Keratinocyte (primary cell): ENCODE data around the gene ARID1B. TPM values are rescaled to one million over a fixed set of nuclear protein-coding genes. Genes with fewer than 3 reads are reported as not detected.
A peak's percentile ranks its signal among the peaks of the same experiment; 100 is the strongest.

ENCODE experiments used
- DNase-seq: peaks from one replicate; pipeline ENCODE4 v3.0.0-alpha.2; 2011; ENCODE audit warnings: low read depth, missing footprints, low spot score
- FAIRE-seq: peaks from 2 replicates; lab custom pipeline; 2011; peaks lifted over from hg19 to GRCh38; lab: Jason Lieb, UNC
- H2AFZ ChIP-seq: 2 replicates; pipeline ENCODE4 v1.6.0; 2012; ENCODE audit warnings: low read length, control low read depth, inconsistent platforms; ENCODE audit not compliant: control insufficient read depth
- H3K27ac ChIP-seq: 2 replicates; pipeline ENCODE4 v1.5.1; 2011; ENCODE audit warnings: low read length; ENCODE audit not compliant: control insufficient read depth, insufficient read depth
- H3K27me3 ChIP-seq: 3 replicates; pipeline ENCODE4 v1.6.0; 2011; ENCODE audit warnings: low read length; ENCODE audit not compliant: control insufficient read depth, insufficient read depth; ENCODE audit errors: extremely low read depth
- H3K36me3 ChIP-seq, 2 experiments: 2 replicates in 1 of 2; 3 replicates in 1 of 2; pipeline ENCODE4 v1.5.1; 2011; ENCODE audit warnings: low read length in 2 of 2, mild to moderate bottlenecking in 1 of 2; ENCODE audit not compliant: control insufficient read depth in 2 of 2, insufficient read depth in 2 of 2; ENCODE audit errors: extremely low read depth in 1 of 2
- H3K4me1 ChIP-seq: 3 replicates; pipeline ENCODE4 v1.5.1; 2011; ENCODE audit warnings: low read length; ENCODE audit not compliant: control insufficient read depth, insufficient read depth; ENCODE audit errors: extremely low read depth
- H3K4me2 ChIP-seq: 3 replicates; pipeline ENCODE4 v1.6.0; 2011; ENCODE audit warnings: low read depth, low read length; ENCODE audit not compliant: control insufficient read depth, insufficient read depth; ENCODE audit errors: extremely low read depth
- H3K4me3 ChIP-seq, 3 experiments: fragments of 200-600 bp in 1 of 3; sonication (generic) in 1 of 3; 2 replicates in 2 of 3; 3 replicates in 1 of 3; pipeline ENCODE4 v1.5.1; 2011 to 2016; ENCODE audit warnings: low read length in 3 of 3, mild to moderate bottlenecking in 3 of 3, control low read depth in 2 of 3, inconsistent platforms in 1 of 3, low read depth in 1 of 3, mixed read lengths in 1 of 3, mixed run types in 1 of 3, moderate library complexity in 1 of 3; ENCODE audit not compliant: control insufficient read depth in 2 of 3, insufficient read depth in 2 of 3; ENCODE audit errors: extremely low read depth in 1 of 3
- H3K79me2 ChIP-seq: 2 replicates; pipeline ENCODE4 v1.6.0; 2012; ENCODE audit warnings: low read length; ENCODE audit not compliant: control insufficient read depth, insufficient read depth
- H3K9ac ChIP-seq: 3 replicates; pipeline ENCODE4 v1.6.0; 2011; ENCODE audit warnings: low read length; ENCODE audit not compliant: control insufficient read depth, insufficient read depth; ENCODE audit errors: extremely low read depth
- H3K9me1 ChIP-seq: 3 replicates; pipeline ENCODE4 v1.6.0; 2011; ENCODE audit warnings: low read length; ENCODE audit not compliant: control insufficient read depth, insufficient read depth; ENCODE audit errors: extremely low read depth
- H3K9me3 ChIP-seq: 2 replicates; pipeline ENCODE4 v1.5.1; 2012; ENCODE audit warnings: low read depth, low read length; ENCODE audit not compliant: control insufficient read depth
- H4K20me1 ChIP-seq: 3 replicates; pipeline ENCODE4 v1.6.0; 2011; ENCODE audit warnings: low read length; ENCODE audit not compliant: control insufficient read depth, insufficient read depth; ENCODE audit errors: extremely low read depth
- CTCF ChIP-seq, 3 experiments: IDR thresholded peaks in 1 of 3; conservative IDR thresholded peaks in 1 of 3; optimal IDR thresholded peaks in 1 of 3; 2 replicates in 2 of 3; 3 replicates in 1 of 3; pipeline versions ENCODE3 to v1.5.1; 2011; ENCODE audit warnings: low read length in 3 of 3, mild to moderate bottlenecking in 3 of 3, moderate library complexity in 2 of 3, control low read depth in 1 of 3, inconsistent platforms in 1 of 3; ENCODE audit not compliant: insufficient read depth in 2 of 3; ENCODE audit errors: extremely low read depth in 1 of 3
- EZH2 ChIP-seq: IDR thresholded peaks from one replicate; pipeline ENCODE4 v1.6.1; 2012; ENCODE audit warnings: inconsistent platforms, mild to moderate bottlenecking, low read length, moderate library complexity
- dilution Hi-C: fragments of 300-500 bp; cut with MboI; formaldehyde crosslinking; loops from one replicate; pipeline ENCODE4 v1.7.0; 2020; ENCODE audit warnings: low sequenced_read_pairs; ENCODE audit not compliant: extremely low pct_ligation_motif_present
- polyA plus RNA-seq, 5 experiments: library from polyadenylated mRNA; depleted of rRNA in 3 of 5; stranded (reverse) in 3 of 5; stranded (forward) in 1 of 5; unstranded in 1 of 5; fragments of >200 nt; gene quantifications; 1 replicate in 1 of 5; 2 replicates in 3 of 5; 3 replicates in 1 of 5; pipeline versions ENCODE4 v1.2.1 to v1.2.3, GENCODE V29; 2011 to 2012; ENCODE audit warnings: missing spikeins in 2 of 5, low read depth in 1 of 5, low replicate concordance in 1 of 5

ARID1B gene
- polyA plus RNA-seq, 1 donor (not counting 4 experiments of a cell fraction or from before 2014, with no cell fraction given), result 14.9 TPM

DNA sequence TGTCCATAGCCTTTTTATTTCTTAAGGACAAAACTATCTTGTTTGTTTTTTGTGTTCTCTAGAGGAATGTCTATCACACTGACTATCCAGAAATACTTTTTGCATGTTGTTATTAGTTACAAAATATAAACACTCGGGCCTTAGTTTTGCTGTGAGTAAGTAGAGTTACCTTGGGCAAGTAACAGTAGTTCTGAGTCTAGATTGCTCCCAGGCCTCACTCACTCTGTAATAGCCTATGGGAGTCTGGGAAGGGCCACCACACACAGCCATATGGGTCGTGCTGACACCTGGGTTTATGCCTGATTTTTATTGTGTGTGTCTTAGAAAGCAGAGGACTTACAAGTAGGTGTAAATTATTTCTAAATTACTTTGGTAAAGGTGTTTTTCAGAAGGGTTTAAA, 360.3 kb downstream of the ARID1B start:
- Histone ChIP-seq H3K79me2 (no peaks in the 10 kb centered on the region), H4K20me1 (no peaks in the 10 kb centered on the region), H3K27me3 (no peaks in the 10 kb centered on the region), H3K27ac (no peak overlapping the region), H3K36me3 (peaks cover 3 to 7% of the 10 kb centered on the region in 2 experiments), H3K9me3 (no peaks in the 10 kb centered on the region), H3K4me2 (no peak overlapping the region), H3K4me1 (no peaks in the 10 kb centered on the region), H3K9me1 (no peaks in the 10 kb centered on the region), H2AFZ (no peak overlapping the region), H3K9ac (no peak overlapping the region), H3K4me3 (no peak overlapping the region)
- dilution Hi-C loops, result no loop called here
- no peak for DNase-seq
- no peak for FAIRE-seq
- TF ChIP-seq EZH2, result no peak
- no peak for TF ChIP-seq CTCF (optimal IDR thresholded peaks at IDR 0.05 in 1 of 3, IDR thresholded peaks at IDR 0.05 in 1 of 3, conservative IDR thresholded peaks at IDR 0.05 in 1 of 3; ENCODE audit: extremely low read depth in 1 of 3, insufficient read depth in 2 of 3, low read length in 3 of 3)

DNA sequence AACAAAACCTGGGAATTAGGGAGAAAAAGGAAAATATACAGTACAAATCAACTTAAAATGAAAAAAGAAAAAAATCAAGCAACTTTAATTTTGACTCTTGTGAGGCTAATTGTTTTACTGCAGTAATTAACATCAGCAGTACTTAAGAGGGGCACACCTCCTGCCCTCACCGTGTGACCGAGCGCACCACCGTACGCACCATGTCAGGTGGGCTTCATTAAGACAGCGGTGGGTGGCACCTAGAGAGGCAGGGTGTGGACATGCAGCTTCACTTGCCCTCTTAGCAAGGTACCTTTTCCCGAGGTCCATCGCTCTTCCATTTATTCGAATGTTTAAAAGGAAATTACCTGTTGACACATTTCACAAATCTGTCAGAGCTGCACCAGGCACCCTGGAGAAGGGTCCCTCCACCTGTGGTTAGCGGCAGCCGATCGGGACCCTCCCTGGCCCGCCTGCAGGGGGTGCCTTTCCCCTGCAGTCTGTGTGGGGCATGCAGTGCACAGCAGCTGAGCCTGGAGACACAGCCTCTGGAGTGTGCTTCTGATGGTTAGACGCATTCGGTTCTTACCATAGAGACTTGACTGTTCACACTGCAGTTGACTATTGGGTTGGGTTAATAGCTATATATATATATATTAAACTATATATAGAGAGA, 362.0 kb downstream of the ARID1B start:
- H3K4me1 ChIP-seq, result peaks cover 11% of the 10 kb centered on the region
- no peak overlapping the region for H3K27ac ChIP-seq
- TF ChIP-seq CTCF (optimal IDR thresholded peaks at IDR 0.05 in 1 of 3, IDR thresholded peaks at IDR 0.05 in 1 of 3, conservative IDR thresholded peaks at IDR 0.05 in 1 of 3; ENCODE audit: extremely low read depth in 1 of 3, insufficient read depth in 2 of 3, low read length in 3 of 3) (peak in 1 of 3 experiments; percentile 33), EZH2 (no peak)
- no peaks in the 10 kb centered on the region for H4K20me1 ChIP-seq
- H3K9ac ChIP-seq, result no peak overlapping the region
- H3K27me3 ChIP-seq, result no peaks in the 10 kb centered on the region
- H2AFZ ChIP-seq, result no peak overlapping the region
- FAIRE-seq, result no peak
- no peak overlapping the region for H3K4me2 ChIP-seq
- peaks cover 0 to 5% of the 10 kb centered on the region in 2 experiments for H3K36me3 ChIP-seq
- H3K4me3 ChIP-seq, result no peak overlapping the region
- H3K79me2 ChIP-seq, result no peaks in the 10 kb centered on the region
- dilution Hi-C loops, result no loop called here
- no peaks in the 10 kb centered on the region for H3K9me1 ChIP-seq
- H3K9me3 ChIP-seq, result no peaks in the 10 kb centered on the region
- DNase-seq, result no peak
